ENCODE results near the gene MSI2.

The MSI2 gene

GRCh38 chr17:57251211-57251787 is 5.0 kb upstream of the MSI2 start:
- TF ChIP-seq JUND (IDR thresholded peaks at IDR 0.05; ENCODE audit: low read depth): no peak
- in situ Hi-C loops (cut with HindIII; ENCODE audit: low pct_unique_long_range_greater_than_20kb, low sequenced_read_pairs): no loop called here
- DNase-seq (ENCODE audit: low read depth in 1 of 2, low spot score in 1 of 2): no peak

- in situ Hi-C loops (cut with HindIII; ENCODE audit: low pct_unique_long_range_greater_than_20kb, low sequenced_read_pairs): no loop called here
- no peak for TF ChIP-seq JUND (IDR thresholded peaks at IDR 0.05; ENCODE audit: low read depth)
- DNase-seq (ENCODE audit: low read depth in 1 of 2, low spot score in 1 of 2): no peak
These were observed 2.8 kb upstream of the MSI2 start for GRCh38 chr17:57253362-57254065.

GRCh38 chr17:57255182-57255775 is 1.0 kb upstream of the MSI2 start:
- DNase-seq (ENCODE audit: low read depth in 1 of 2, low spot score in 1 of 2): no peak
- in situ Hi-C loops (cut with HindIII; ENCODE audit: low pct_unique_long_range_greater_than_20kb, low sequenced_read_pairs): no loop called here
- no peak for TF ChIP-seq JUND (IDR thresholded peaks at IDR 0.05; ENCODE audit: low read depth)

GRCh38 chr17:57256708-57257112 is 387 bp downstream of the MSI2 start:
- DNase-seq (ENCODE audit: low read depth in 1 of 2, low spot score in 1 of 2): peak in 1 of 2 experiments; percentile 57
- no peak for TF ChIP-seq JUND (IDR thresholded peaks at IDR 0.05; ENCODE audit: low read depth)
- in situ Hi-C loops (cut with HindIII; ENCODE audit: low pct_unique_long_range_greater_than_20kb, low sequenced_read_pairs): no loop called here

GRCh38 chr17:57257195-57257894 is 1.0 kb downstream of the MSI2 start:
- in situ Hi-C loops (cut with HindIII; ENCODE audit: low pct_unique_long_range_greater_than_20kb, low sequenced_read_pairs): no loop called here
- TF ChIP-seq JUND (IDR thresholded peaks at IDR 0.05; ENCODE audit: low read depth): no peak
- no peak for DNase-seq (ENCODE audit: low read depth in 1 of 2, low spot score in 1 of 2)

GRCh38 chr17:57257895-57258851 is 1.9 kb downstream of the MSI2 start:
- in situ Hi-C loops (cut with HindIII; ENCODE audit: low pct_unique_long_range_greater_than_20kb, low sequenced_read_pairs): no loop called here
- no peak for TF ChIP-seq JUND (IDR thresholded peaks at IDR 0.05; ENCODE audit: low read depth)
- DNase-seq (ENCODE audit: low read depth in 1 of 2, low spot score in 1 of 2): no peak

- no peak for DNase-seq (ENCODE audit: low read depth in 1 of 2, low spot score in 1 of 2)
- in situ Hi-C loops (cut with HindIII; ENCODE audit: low pct_unique_long_range_greater_than_20kb, low sequenced_read_pairs): no loop called here
- no peak for TF ChIP-seq JUND (IDR thresholded peaks at IDR 0.05; ENCODE audit: low read depth)
These were observed 3.0 kb downstream of the MSI2 start for GRCh38 chr17:57259306-57259705.

GRCh38 chr17:57259817-57260216 is 3.5 kb downstream of the MSI2 start:
- no peak for TF ChIP-seq JUND (IDR thresholded peaks at IDR 0.05; ENCODE audit: low read depth)
- no peak for DNase-seq (ENCODE audit: low read depth in 1 of 2, low spot score in 1 of 2)
- in situ Hi-C loops (cut with HindIII; ENCODE audit: low pct_unique_long_range_greater_than_20kb, low sequenced_read_pairs): no loop called here

GRCh38 chr17:57260325-57261083 is 4.2 kb downstream of the MSI2 start:
- DNase-seq (ENCODE audit: low read depth in 1 of 2, low spot score in 1 of 2): no peak
- no peak for TF ChIP-seq JUND (IDR thresholded peaks at IDR 0.05; ENCODE audit: low read depth)
- in situ Hi-C loops (cut with HindIII; ENCODE audit: low pct_unique_long_range_greater_than_20kb, low sequenced_read_pairs): no loop called here

- in situ Hi-C loops (cut with HindIII; ENCODE audit: low pct_unique_long_range_greater_than_20kb, low sequenced_read_pairs): no loop called here
- DNase-seq (ENCODE audit: low read depth in 1 of 2, low spot score in 1 of 2): no peak
- TF ChIP-seq JUND (IDR thresholded peaks at IDR 0.05; ENCODE audit: low read depth): no peak
These were observed 4.8 kb downstream of the MSI2 start for GRCh38 chr17:57261084-57261461.

- TF ChIP-seq JUND (IDR thresholded peaks at IDR 0.05; ENCODE audit: low read depth): no peak
- DNase-seq (ENCODE audit: low read depth in 1 of 2, low spot score in 1 of 2): no peak
- in situ Hi-C loops (cut with HindIII; ENCODE audit: low pct_unique_long_range_greater_than_20kb, low sequenced_read_pairs): no loop called here
These were observed 6.2 kb downstream of the MSI2 start for GRCh38 chr17:57262557-57262956.
